K562 (cell line): ENCODE results near the gene TLNRD1. TPM values are rescaled to one million over a fixed set of nuclear protein-coding genes. Genes with fewer than 3 reads are reported as not detected.
A peak's percentile ranks its signal among the peaks of the same experiment; 100 is the strongest.

Experiments used
- BRD4 ChIP-seq: fragments of 200-600 bp; sonication (generic); IDR thresholded peaks from 2 replicates; pipeline ENCODE4 v1.6.1; 2017; ENCODE audit warnings: inconsistent platforms
- CEBPB ChIP-seq: fragments of 450-650 bp; IDR thresholded peaks from 2 replicates; pipeline ENCODE4 v1.6.1; 2016; ENCODE audit warnings: missing genetic modification characterization, missing compliant biosample characterization
- CHD2 ChIP-seq: IDR thresholded peaks from 2 replicates; pipeline ENCODE4 v1.6.1; 2011; ENCODE audit warnings: low read depth, low read length
- E2F8 ChIP-seq: fragments of 450-650 bp; IDR thresholded peaks from 2 replicates; pipeline ENCODE4 v1.7.1; 2018; ENCODE audit warnings: mild to moderate bottlenecking, low read depth; ENCODE audit not compliant: partially characterized antibody
- MAFF ChIP-seq: IDR thresholded peaks from 2 replicates; pipeline ENCODE4 v1.6.1; 2012; ENCODE audit warnings: low read length, improper control_type of control experiment
- MEF2D ChIP-seq: conservative IDR thresholded peaks from 2 replicates; pipeline ENCODE4 v1.6.1; 2016; ENCODE audit warnings: low read depth, missing genetic modification characterization, missing compliant biosample characterization
- RBM22 ChIP-seq: fragments of 200-400 bp; formaldehyde crosslinking; IDR thresholded peaks from 2 replicates; pipeline ENCODE4 v1.6.1; 2018; ENCODE audit warnings: low read length, low read depth; ENCODE audit not compliant: poor library complexity, severe bottlenecking
- REST ChIP-seq, 2 experiments: fragments of 450-650 bp; formaldehyde crosslinking in 1 of 2; IDR thresholded peaks; 2 replicates each; pipeline versions ENCODE4 v1.4.0 to v1.6.1; 2014 to 2020; ENCODE audit warnings: mild to moderate bottlenecking in 2 of 2, borderline replicate concordance in 1 of 2, low read depth in 1 of 2
- SMARCA4 ChIP-seq: fragments of 450-650 bp; IDR thresholded peaks from 2 replicates; pipeline ENCODE4 v1.6.1; 2016
- U2AF1 ChIP-seq: fragments of 200-400 bp; formaldehyde crosslinking; optimal IDR thresholded peaks from 2 replicates; pipeline ENCODE3; 2017; ENCODE audit warnings: mild to moderate bottlenecking, low read depth, low read length, moderate library complexity
- UBTF ChIP-seq, 2 experiments: IDR thresholded peaks; 2 replicates each; pipeline ENCODE4 v1.6.1; 2012; ENCODE audit warnings: improper control_type of control experiment in 2 of 2, low read depth in 2 of 2, low read length in 2 of 2, borderline replicate concordance in 1 of 2
- ZNF121 ChIP-seq: sonication (generic); formaldehyde crosslinking; conservative IDR thresholded peaks from 2 replicates; pipeline ENCODE4 v1.8.0; 2022; ENCODE audit warnings: missing genetic modification reagents
- ZNF124 ChIP-seq: sonication (generic); formaldehyde crosslinking; IDR thresholded peaks from 2 replicates; pipeline ENCODE4 v1.8.1; 2022; ENCODE audit warnings: missing genetic modification reagents
- ZNF3 ChIP-seq: fragments of 250-450 bp; sonication (Bioruptor Pico); IDR thresholded peaks from 2 replicates; pipeline ENCODE4 v1.5.0; 2021; ENCODE audit warnings: mild to moderate bottlenecking, moderate library complexity
- polyA plus RNA-seq, 8 experiments: library from polyadenylated mRNA; depleted of rRNA in 4 of 8; stranded (reverse) in 5 of 8; unstranded in 3 of 8; fragments of >200 nt; fragmentation: Nextera tagmentation in 2 of 8; fragmentation: Illumina TruSeq in 1 of 8; extraction: Ambion mirVana in 2 of 8; extraction: Trizol in 1 of 8; gene quantifications; 2 replicates each; pipeline versions ENCODE4 v1.2.1 to v1.2.3, GENCODE V29; 2011 to 2014; ENCODE audit warnings: inconsistent platforms in 1 of 8, missing spikeins in 1 of 8
- total RNA-seq, 7 experiments: library from RNA; depleted of rRNA in 6 of 7; stranded (reverse); fragments of >200 nt in 6 of 7; fragmentation: Illumina TruSeq in 2 of 7; extraction: Trizol in 2 of 7; gene quantifications; 2 replicates each; pipeline versions ENCODE4 v1.2.1 to v1.2.3, GENCODE V29; 2011 to 2021; ENCODE audit warnings: low replicate concordance in 1 of 7

Gene TLNRD1
- total and polyA plus RNA-seq, 9 of the 15 experiments (the other 6 are each of a cell fraction or from before 2014, with no cell fraction given): 1.1 to 33.1 (median 5.7) TPM

- TF ChIP-seq CHD2 (no peak), ZNF124 (CRISPR knock-in tag) (no peak), CEBPB (tag) (no peak), SMARCA4 (no peak), ZNF121 (CRISPR knock-in tag) (no peak), U2AF1 (no peak), RBM22 (no peak), UBTF (IDR thresholded peaks at IDR 0.05; ENCODE audit: borderline replicate concordance in 1 of 2, low read depth in 2 of 2, low read length in 2 of 2) (peak in 1 of 2 experiments; percentile 48; a peak in 1 of 4 replicates), MAFF (no peak), ZNF3 (CRISPR knock-in tag) (no peak), E2F8 (no peak), BRD4 (no peak), REST (IDR thresholded peaks at IDR 0.05; ENCODE audit: borderline replicate concordance) (no peak), REST (CRISPR knock-in tag; IDR thresholded peaks at IDR 0.05; ENCODE audit: low read depth) (no peak), MEF2D (tag) (no peak)
Measured at GRCh38 chr15:81001152-81002008, 657 bp downstream of the TLNRD1 start (continued).
